ENCODE results near the gene ITPRID1. TPM values are rescaled to one million over a fixed set of nuclear protein-coding genes. Genes with fewer than 3 reads are reported as not detected.

Gene ITPRID1
- total and polyA plus RNA-seq, 10 of the 15 experiments (the other 5 are each of a cell fraction or from before 2014, with no cell fraction given) = 0.06 TPM; not detected in 9

- Histone ChIP-seq H3K4me2 (ENCODE audit: control insufficient read depth, insufficient read depth) (no peak overlapping the region), H3K4me3 (no peak overlapping the region), H3K9me3 (replicated peaks; ENCODE audit: control insufficient read depth, insufficient read depth, low read length) (no peaks in the 10 kb centered on the region), H3K79me2 (ENCODE audit: control insufficient read depth, insufficient read depth, low read length) (no peaks in the 10 kb centered on the region), H3K4me1 (ENCODE audit: control insufficient read depth, insufficient read depth, low read length) (no peaks in the 10 kb centered on the region), H3K36me3 (ENCODE audit: control insufficient read depth in 2 of 2, insufficient read depth in 2 of 2, low read length in 1 of 2) (no peaks in the 10 kb centered on the region), H3K27me3 (replicated peaks in 1 of 2; ENCODE audit: control insufficient read depth in 2 of 2, insufficient read depth in 2 of 2, low read length in 1 of 2) (no peaks in the 10 kb centered on the region; a peak in 1 of 4 replicates), H2AFZ (ENCODE audit: control insufficient read depth, low read depth, low read length) (no peak overlapping the region), H3K27ac (ENCODE audit: control insufficient read depth, insufficient read depth) (no peak overlapping the region), H3K9ac (ENCODE audit: control insufficient read depth, insufficient read depth, low read length) (no peak overlapping the region), H4K20me1 (ENCODE audit: control insufficient read depth, insufficient read depth) (no peaks in the 10 kb centered on the region)
- intact Hi-C loops (cut with micrococcal nuclease; ENCODE audit: unreplicated experiment) (loop anchor here (5.0 kb wide), 2 partner anchors 191 to 261 kb away; no protein-coding TSS in a partner anchor), in situ Hi-C loops (cut with MboI) (no loop called here)
- no peak for DNase-seq (ENCODE audit: low read depth, low spot score)
- no peak for FAIRE-seq
- SMC1A ChIA-PET (ENCODE audit: uncharacterized antibody, unreplicated experiment) = interaction anchor here (0.8 to 2.2 kb wide), 6 partner anchors 10 to 499 kb away, joined by 3 to 16 read pairs (median 4); no protein-coding TSS in a partner anchor
- BruUV-seq (replicated peaks) = no TSS peak
- RAD21 ChIA-PET (ENCODE audit: unreplicated experiment) = interaction anchor here (1.0 to 3.5 kb wide), 3 partner anchors 63 to 499 kb away, joined by 3 to 13 read pairs (median 3); no protein-coding TSS in a partner anchor
- CTCF ChIA-PET = interaction anchor here (1.0 to 5.7 kb wide), 10 partner anchors 16 to 626 kb away, joined by 3 to 46 read pairs (median 4); no protein-coding TSS in a partner anchor
- POLR2A ChIA-PET = no interaction called here
- ATAC-seq = no peak
- no peak for TF ChIP-seq FOXK2 (IDR thresholded peaks at IDR 0.05)
- TF ChIP-seq SP1 (IDR thresholded peaks at IDR 0.05; ENCODE audit: low read depth, low read length) = no peak
- TF ChIP-seq ZNF274 (IDR thresholded peaks at IDR 0.05; ENCODE audit: insufficient read depth, insufficient read length) = no peak
- WGBS (ENCODE audit: insufficient coverage, insufficient replicate concordance, low lambda C conversion rate, missing lambda C conversion rate) = 59% methylated on average over 1 of the region's 1 CpG
Measured at GRCh38 chr7:31633467-31633866, 119.6 kb downstream of the ITPRID1 start.

- peak; percentile 66; the same call in 2 of the 3 replicates for ATAC-seq
- TF ChIP-seq CTCF (IDR thresholded peaks at IDR 0.05 in 2 of 3, conservative IDR thresholded peaks at IDR 0.05 in 1 of 3; ENCODE audit: control insufficient read depth in 2 of 3, extremely low read depth in 1 of 3, insufficient read depth in 1 of 3, low read depth in 3 of 3, low read length in 3 of 3) (peak; percentile 34 to 54 (median 48); a peak in 4 of 6 replicates), SMC3 (IDR thresholded peaks at IDR 0.05; ENCODE audit: borderline replicate concordance, low read length) (peak; percentile 46; the same call in 1 of the 2 replicates), ZNF274 (IDR thresholded peaks at IDR 0.05; ENCODE audit: insufficient read depth, insufficient read length) (no peak), RUNX3 (IDR thresholded peaks at IDR 0.05; ENCODE audit: low read length) (0 out of 2 replicates have a peak, but pooled peaks have one; percentile 13), RAD21 (IDR thresholded peaks at IDR 0.05; ENCODE audit: insufficient read depth, low read depth, low read length) (peak; percentile 61), MEF2A (IDR thresholded peaks at IDR 0.05; ENCODE audit: insufficient read depth, low read depth, low read length) (no peak)
- in situ Hi-C loops (cut with MboI) (no loop called here), intact Hi-C loops (cut with micrococcal nuclease; ENCODE audit: unreplicated experiment) (loop anchor here (2.0 to 5.0 kb wide), 3 partner anchors 192 to 499 kb away; no protein-coding TSS in a partner anchor)
- BruUV-seq (replicated peaks) = no TSS peak
- SMC1A ChIA-PET (ENCODE audit: uncharacterized antibody, unreplicated experiment) = interaction anchor here (0.9 to 2.2 kb wide), 6 partner anchors 9 to 500 kb away, joined by 3 to 16 read pairs (median 4); no protein-coding TSS in a partner anchor
- POLR2A ChIA-PET = no interaction called here
- DNase-seq (ENCODE audit: low read depth, low spot score) = no peak
- Histone ChIP-seq H3K27me3 (replicated peaks in 1 of 2; ENCODE audit: control insufficient read depth in 2 of 2, insufficient read depth in 2 of 2, low read length in 1 of 2) (no peaks in the 10 kb centered on the region; a peak in 1 of 4 replicates), H3K79me2 (ENCODE audit: control insufficient read depth, insufficient read depth, low read length) (no peaks in the 10 kb centered on the region), H3K4me2 (ENCODE audit: control insufficient read depth, insufficient read depth) (no peak overlapping the region), H3K27ac (ENCODE audit: control insufficient read depth, insufficient read depth) (no peak overlapping the region), H3K4me3 (no peak overlapping the region), H3K4me1 (ENCODE audit: control insufficient read depth, insufficient read depth, low read length) (no peaks in the 10 kb centered on the region), H3K36me3 (ENCODE audit: control insufficient read depth in 2 of 2, insufficient read depth in 2 of 2, low read length in 1 of 2) (no peaks in the 10 kb centered on the region), H3K9me3 (replicated peaks; ENCODE audit: control insufficient read depth, insufficient read depth, low read length) (no peaks in the 10 kb centered on the region), H2AFZ (ENCODE audit: control insufficient read depth, low read depth, low read length) (no peak overlapping the region), H4K20me1 (ENCODE audit: control insufficient read depth, insufficient read depth) (no peaks in the 10 kb centered on the region), H3K9ac (ENCODE audit: control insufficient read depth, insufficient read depth, low read length) (no peak overlapping the region)
- CTCF ChIA-PET = interaction anchor here (1.0 to 5.7 kb wide), 10 partner anchors 15 to 626 kb away, joined by 3 to 46 read pairs (median 4); no protein-coding TSS in a partner anchor
- no peak for FAIRE-seq
- WGBS (ENCODE audit: insufficient coverage, insufficient replicate concordance, low lambda C conversion rate, missing lambda C conversion rate) = 17% methylated on average over 2 of the region's 2 CpGs
- RAD21 ChIA-PET (ENCODE audit: unreplicated experiment) = interaction anchor here (1.0 to 3.5 kb wide), 3 partner anchors 62 to 499 kb away, joined by 3 to 13 read pairs (median 3); no protein-coding TSS in a partner anchor
Measured at GRCh38 chr7:31633894-31634494, 120.1 kb downstream of the ITPRID1 start.
